GM19328 (cell line): ENCODE measurements around the gene ETFA.
"Not testable (repeated sequence)": the region's sequence is repeated elsewhere in the genome, so short reads cannot be mapped to it uniquely, and the experiment has no call there.

Experiments
- ATAC-seq: cut with Tn5 transposase; IDR thresholded peaks from one replicate; pipeline ENCODE4 v1.9.1; 2021; ENCODE audit warnings: mild to moderate bottlenecking, moderate library complexity; ENCODE audit not compliant: unreplicated experiment

The ETFA gene

GRCh38 chr15:76282465-76282864, 28.8 kb downstream of the ETFA start:
- no peak for ATAC-seq

- ATAC-seq, result no peak
Measured at GRCh38 chr15:76278651-76279050, 32.6 kb downstream of the ETFA start.

DNA sequence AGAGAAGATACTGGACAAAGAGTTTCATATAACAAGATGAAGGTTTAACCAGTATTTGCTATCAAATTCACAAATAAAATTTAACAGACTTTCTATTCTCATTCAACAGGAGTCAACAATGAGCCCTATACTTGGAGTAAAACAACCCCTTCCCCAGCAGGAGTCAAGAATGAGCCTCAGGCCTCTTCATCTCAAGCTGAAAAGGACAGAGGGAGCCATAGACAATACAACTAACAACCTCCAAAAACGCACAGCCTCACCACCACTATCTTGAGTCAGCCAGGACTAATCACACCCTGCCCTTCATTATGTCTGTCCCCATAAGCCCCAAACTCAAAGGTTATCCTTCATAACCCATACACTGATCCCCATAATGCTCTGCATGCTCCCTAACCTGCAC, 36.4 kb downstream of the ETFA start:
- no peak for ATAC-seq

GRCh38 chr15:76274226-76274625, 37.0 kb downstream of the ETFA start:
- ATAC-seq, result no peak

DNA sequence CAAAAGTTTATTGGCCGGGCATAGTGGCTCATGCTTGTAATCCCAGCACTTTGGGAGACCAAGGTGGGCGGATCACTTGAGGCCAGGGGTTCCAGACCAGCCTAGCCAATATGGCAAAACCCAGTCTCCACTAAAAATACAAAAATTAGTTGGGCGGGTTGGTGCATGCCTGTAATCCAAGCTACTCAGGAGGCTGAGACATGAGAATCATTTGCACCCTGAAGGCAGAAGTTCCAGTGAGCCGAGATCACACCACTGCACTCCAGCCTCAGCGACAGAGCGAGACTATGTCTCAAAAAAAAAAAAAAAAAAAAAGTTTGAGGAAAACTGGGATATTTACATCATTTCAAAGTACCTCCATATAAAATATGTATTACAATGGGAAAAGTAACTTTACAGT, 40.4 kb downstream of the ETFA start:
- no peak for ATAC-seq

DNA sequence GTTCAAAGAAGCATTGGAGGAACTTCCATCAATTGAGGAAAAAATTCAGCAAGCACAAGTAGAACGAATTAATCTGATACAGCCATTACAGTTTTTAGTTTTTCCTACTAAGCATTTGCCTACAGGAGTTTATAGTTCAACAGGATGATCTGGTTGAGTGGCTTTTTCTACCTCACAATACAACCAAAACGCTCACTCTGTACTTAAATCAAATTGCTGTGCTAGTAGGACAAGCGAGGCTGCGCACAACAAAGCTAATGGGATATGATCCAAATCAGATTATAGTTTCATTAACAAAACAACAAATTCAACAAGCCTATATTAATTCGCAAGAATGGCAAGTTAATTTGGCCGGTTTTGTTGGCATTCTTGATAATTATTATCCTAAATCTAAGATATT, 44.2 kb downstream of the ETFA start:
- ATAC-seq, result no peak

DNA sequence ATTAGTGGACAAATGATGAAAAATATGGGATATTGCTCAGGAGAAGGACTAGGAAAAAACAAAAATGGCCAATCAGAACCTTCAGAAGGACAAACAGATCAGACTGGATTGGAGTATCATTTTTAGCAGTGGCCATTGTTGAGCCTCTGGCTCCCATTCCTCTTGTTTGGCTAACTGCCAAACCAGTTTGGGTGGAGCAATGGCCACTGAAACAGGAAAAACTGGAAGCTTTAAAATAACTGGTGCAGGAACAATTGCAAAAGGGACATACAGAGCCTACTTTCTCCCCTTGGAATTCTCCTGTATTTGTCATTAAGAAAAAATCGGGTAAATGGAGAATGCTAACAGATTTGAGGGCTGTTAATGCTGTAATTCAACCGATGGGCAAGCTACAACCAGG, 45.5 kb downstream of the ETFA start:
- not testable (repeated sequence) for ATAC-seq

DNA sequence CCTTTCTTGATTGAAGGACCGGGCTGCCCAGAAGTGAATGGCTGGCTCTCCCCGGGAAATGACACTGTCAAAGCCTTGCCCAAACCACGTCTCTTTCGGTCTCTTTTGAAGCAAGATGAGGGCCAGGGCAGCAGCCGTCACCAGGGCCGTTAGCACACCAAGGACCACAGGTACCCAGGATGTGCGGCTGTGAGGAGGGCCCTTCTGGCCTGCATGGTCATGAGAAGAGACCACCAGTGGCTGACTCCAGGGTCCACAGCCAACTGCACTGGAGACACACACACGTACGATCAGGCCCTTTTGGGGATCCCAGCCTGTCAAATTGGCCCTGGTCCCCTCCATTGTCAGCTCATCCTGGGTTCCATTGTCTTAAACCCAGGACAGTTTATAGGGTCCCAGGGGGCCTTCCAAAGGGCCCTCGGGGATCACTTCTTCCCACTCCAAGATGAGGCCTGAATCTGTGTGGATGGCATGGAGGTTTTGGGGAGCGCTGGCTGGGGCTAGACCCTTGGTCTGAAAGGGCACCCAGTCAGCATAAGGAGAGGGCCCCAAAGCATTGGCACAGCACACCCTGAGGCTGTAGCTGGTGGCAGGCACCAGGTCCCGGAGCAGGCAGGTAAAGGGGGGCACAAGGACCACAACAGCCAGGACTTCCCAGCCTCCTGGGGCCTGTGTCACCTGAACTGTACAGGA, 50.9 kb downstream of the ETFA start:
- no peak for ATAC-seq

GRCh38 chr15:76259392-76259791, 51.9 kb downstream of the ETFA start:
- ATAC-seq, result no peak

GRCh38 chr15:76258460-76258859, 52.8 kb downstream of the ETFA start:
- no peak for ATAC-seq

- no peak for ATAC-seq
Measured at GRCh38 chr15:76253691-76254473, 57.4 kb downstream of the ETFA start.

- no peak for ATAC-seq
Measured at GRCh38 chr15:76252249-76252648, 59.0 kb downstream of the ETFA start.

DNA sequence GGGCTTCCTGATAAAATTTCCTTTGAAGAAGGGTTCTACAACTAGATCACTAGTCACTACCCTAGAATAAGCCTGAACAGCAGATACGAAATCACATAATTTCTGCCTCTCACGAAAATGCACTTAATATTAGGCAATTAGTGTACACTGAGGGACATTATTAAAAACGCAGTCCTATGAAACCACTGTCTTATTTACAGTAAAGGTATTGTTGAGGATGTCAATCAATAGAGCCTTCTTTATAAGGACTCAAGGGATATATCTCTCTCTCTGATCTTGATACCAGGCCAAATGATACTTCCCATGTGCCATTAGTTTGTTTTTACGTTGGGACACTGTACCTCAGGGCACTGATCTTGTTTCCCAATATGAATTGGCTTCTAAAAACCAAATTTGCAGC, 59.6 kb downstream of the ETFA start:
- ATAC-seq, result no peak

GRCh38 chr15:76245072-76245610, 66.1 kb downstream of the ETFA start:
- no peak for ATAC-seq

DNA sequence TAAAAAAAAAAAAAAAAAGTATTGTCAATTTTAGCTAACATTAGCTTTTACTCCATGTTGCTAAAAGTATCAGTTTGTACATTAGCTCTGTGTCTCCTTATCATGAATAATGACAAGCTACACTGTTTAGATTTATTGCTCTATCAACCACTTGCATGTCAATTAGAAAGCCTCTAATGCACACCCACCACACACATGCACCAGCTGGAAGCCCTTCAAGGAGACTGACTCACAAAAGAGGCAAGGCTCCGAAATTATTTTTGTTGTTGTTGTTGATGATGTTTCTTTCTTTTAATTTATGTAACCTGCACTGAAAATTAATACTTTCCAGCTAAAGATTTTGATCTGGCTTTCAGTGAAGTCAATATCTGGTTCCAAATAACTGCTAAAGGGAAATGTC, 71.5 kb downstream of the ETFA start:
- no peak for ATAC-seq

DNA sequence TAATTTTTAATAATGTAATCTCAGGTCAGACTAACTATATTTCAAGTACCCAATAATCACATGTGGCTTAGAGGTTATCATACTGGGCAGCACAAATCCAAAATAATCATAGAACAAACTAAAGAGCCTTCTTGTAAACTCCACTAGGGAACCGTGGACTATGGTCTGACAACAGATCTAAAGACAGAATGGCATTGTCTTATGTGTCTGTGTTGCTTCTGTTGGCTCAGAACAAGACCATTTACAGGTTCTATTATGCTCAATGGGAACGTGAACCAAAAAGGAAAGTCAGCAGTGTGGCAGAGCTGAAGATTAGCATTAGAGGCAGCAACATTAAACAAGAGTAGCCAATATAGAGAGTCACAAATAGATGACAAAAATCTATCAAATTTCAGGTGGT, 74.9 kb downstream of the ETFA start:
- no peak for ATAC-seq

DNA sequence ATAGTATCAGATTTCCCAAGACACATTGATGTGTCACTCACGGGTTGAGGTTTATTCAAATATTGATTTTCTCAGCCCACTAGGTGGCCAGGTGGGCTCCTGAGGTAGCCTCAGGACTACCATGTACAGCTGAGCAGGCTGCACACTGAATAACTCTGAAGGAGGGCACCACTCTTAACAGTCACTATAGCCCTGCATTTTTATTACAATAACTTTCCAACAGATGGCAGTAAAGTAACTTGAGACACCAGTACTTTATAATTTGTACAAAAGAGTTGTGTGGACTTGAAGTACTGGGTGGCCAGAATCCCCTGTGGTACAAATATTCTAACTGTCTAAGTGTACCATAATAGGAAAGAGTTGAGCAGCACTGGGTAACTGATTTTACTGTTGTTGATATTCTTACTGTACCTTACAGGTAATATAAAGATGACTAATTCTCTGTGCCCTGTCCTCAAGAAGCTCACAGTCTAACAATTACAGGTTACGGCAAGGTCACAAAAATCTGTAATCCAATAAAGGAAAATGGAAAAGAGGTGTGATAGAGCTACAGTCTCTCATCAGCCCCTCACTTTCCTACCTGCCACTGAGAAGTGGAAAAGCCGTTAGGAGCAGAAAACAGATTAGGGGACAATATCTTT, 76.0 kb downstream of the ETFA start:
- no peak for ATAC-seq

DNA sequence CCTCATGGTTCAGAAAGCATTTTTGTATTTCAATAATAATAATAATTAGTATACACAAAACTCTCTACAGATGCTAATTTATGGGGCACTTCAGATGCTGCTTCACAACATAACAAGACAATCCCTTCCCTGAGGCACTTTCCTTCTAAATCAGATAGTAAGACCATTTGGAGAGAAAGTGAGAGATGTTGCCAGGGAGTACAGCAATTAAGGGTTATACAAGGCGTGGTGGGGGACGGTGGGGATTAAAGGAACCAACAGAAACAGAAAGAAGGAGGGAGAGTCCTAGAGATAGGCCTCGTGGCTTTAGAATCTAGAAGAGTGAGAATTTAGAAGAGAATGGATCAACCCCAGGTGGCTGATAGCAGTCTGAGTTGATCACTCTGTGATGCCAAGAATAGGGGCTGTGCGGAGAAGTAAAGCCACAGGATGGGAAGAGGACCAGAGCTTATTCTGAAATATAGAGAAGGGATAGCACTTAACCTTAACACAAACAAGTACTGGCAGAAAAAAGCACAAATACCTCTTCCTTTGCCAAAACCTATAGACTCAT, 76.9 kb downstream of the ETFA start:
- ATAC-seq, result no peak

- no peak for ATAC-seq
Measured at GRCh38 chr15:76233921-76234320, 77.3 kb downstream of the ETFA start.

GRCh38 chr15:76229266-76229665, 82.0 kb downstream of the ETFA start:
- ATAC-seq, result no peak

- no peak for ATAC-seq
Measured at GRCh38 chr15:76223521-76223920, 87.7 kb downstream of the ETFA start.

DNA sequence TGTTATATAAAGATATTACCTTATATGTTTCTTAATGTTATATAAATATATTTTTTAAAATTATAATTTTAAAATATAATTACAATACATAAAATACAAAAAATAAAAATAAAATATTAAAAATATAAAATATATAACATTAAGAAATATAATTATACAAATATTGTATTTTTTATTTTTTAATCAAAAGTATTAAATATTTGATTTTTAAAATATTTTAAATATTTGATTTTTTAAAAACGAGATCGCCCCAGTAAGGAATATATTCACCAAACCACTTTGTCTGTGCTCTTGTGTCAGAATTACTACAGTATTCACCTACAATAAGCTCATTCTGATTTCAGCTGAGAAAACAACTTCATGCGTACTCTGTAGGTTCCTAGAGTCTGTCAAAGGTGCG, 89.1 kb downstream of the ETFA start:
- no peak for ATAC-seq
